ENCODE measurements around the gene CNTNAP2.

GRCh38 chr7:147980826-147981813 is 1864.5 kb downstream of the CNTNAP2 start:
- TF ChIP-seq POLR2A (IDR thresholded peaks at IDR 0.05), result no peak
- TF ChIP-seq CTCF (IDR thresholded peaks at IDR 0.05), result no peak

Data from uterus (tissue), 2 donors.